ENCODE data around the gene CCR2. TPM values are rescaled to one million over a fixed set of nuclear protein-coding genes. Genes with fewer than 3 reads are reported as not detected.

Gene CCR2
- total and polyA plus RNA-seq, 2 donors from 2014 or later = 0.62 to 8.1 TPM

- no peak for DNase-seq
- H3K4me1 ChIP-seq (ENCODE audit: control insufficient read depth in 2 of 3, insufficient read depth in 2 of 3, low read depth in 1 of 3, low read length in 3 of 3) = no peaks in the 10 kb centered on the region
- no peak overlapping the region for H3K4me3 ChIP-seq (ENCODE audit: low read length in 3 of 3)
- H3K27ac ChIP-seq (ENCODE audit: low read depth in 2 of 2, low read length in 2 of 2) = no peak overlapping the region
- H3K36me3 ChIP-seq (ENCODE audit: control insufficient read depth in 2 of 3, insufficient read depth in 3 of 3, low read length in 3 of 3) = no peaks in the 10 kb centered on the region
- H3K9ac ChIP-seq (ENCODE audit: low read length in 3 of 3) = no peak overlapping the region
- no peaks in the 10 kb centered on the region for H3K27me3 ChIP-seq (ENCODE audit: control insufficient read depth, insufficient read depth, low read length)
- TF ChIP-seq CTCF (IDR thresholded peaks at IDR 0.05; ENCODE audit: borderline replicate concordance, extremely low read depth, insufficient read depth) = no peak
- H3K9me3 ChIP-seq (ENCODE audit: control insufficient read depth in 2 of 3, insufficient read depth in 1 of 3, low read length in 3 of 3) = no peaks in the 10 kb centered on the region
- intact Hi-C loops (cut with DNase I) = loop anchor here (10.0 kb wide), 2 partner anchors 287 to 427 kb away; partner anchors contain the start of gene CXCR6
- FAIRE-seq = no peak
Observed at GRCh38 chr3:46371519-46372340, 17.8 kb downstream of the CCR2 start.

GRCh38 chr3:46372492-46373359 lies 18.8 kb downstream of the CCR2 start:
- intact Hi-C loops (cut with DNase I) = loop anchor here (10.0 kb wide), 2 partner anchors 288 to 428 kb away; partner anchors contain the start of gene CXCR6
- no peaks in the 10 kb centered on the region for H3K36me3 ChIP-seq (ENCODE audit: control insufficient read depth in 2 of 3, insufficient read depth in 3 of 3, low read length in 3 of 3)
- H3K27me3 ChIP-seq (ENCODE audit: control insufficient read depth, insufficient read depth, low read length) = no peaks in the 10 kb centered on the region
- H3K4me1 ChIP-seq (ENCODE audit: control insufficient read depth in 2 of 3, insufficient read depth in 2 of 3, low read depth in 1 of 3, low read length in 3 of 3) = no peaks in the 10 kb centered on the region
- H3K9ac ChIP-seq (ENCODE audit: low read length in 3 of 3) = no peak overlapping the region
- peak; percentile 51 for TF ChIP-seq CTCF (IDR thresholded peaks at IDR 0.05; ENCODE audit: borderline replicate concordance, extremely low read depth, insufficient read depth)
- no peak overlapping the region for H3K4me3 ChIP-seq (ENCODE audit: low read length in 3 of 3)
- H3K9me3 ChIP-seq (ENCODE audit: control insufficient read depth in 2 of 3, insufficient read depth in 1 of 3, low read length in 3 of 3) = no peaks in the 10 kb centered on the region
- peak in 1 of 5 donors; percentile 34 for DNase-seq
- no peak for FAIRE-seq
- H3K27ac ChIP-seq (ENCODE audit: low read depth in 2 of 2, low read length in 2 of 2) = no peak overlapping the region

GRCh38 chr3:46374755-46375154 lies 20.8 kb downstream of the CCR2 start:
- no peaks in the 10 kb centered on the region for H3K27me3 ChIP-seq (ENCODE audit: control insufficient read depth, insufficient read depth, low read length)
- no peaks in the 10 kb centered on the region for H3K36me3 ChIP-seq (ENCODE audit: control insufficient read depth in 2 of 3, insufficient read depth in 3 of 3, low read length in 3 of 3)
- H3K9ac ChIP-seq (ENCODE audit: low read length in 3 of 3) = no peak overlapping the region
- DNase-seq (no peak), FAIRE-seq (no peak)
- intact Hi-C loops (cut with DNase I) = loop anchor here (10.0 kb wide), 2 partner anchors 290 to 430 kb away; partner anchors contain the start of gene CXCR6
- H3K4me1 ChIP-seq (ENCODE audit: control insufficient read depth in 2 of 3, insufficient read depth in 2 of 3, low read depth in 1 of 3, low read length in 3 of 3) = no peaks in the 10 kb centered on the region
- H3K9me3 ChIP-seq (ENCODE audit: control insufficient read depth in 2 of 3, insufficient read depth in 1 of 3, low read length in 3 of 3) = no peaks in the 10 kb centered on the region
- no peak overlapping the region for H3K27ac ChIP-seq (ENCODE audit: low read depth in 2 of 2, low read length in 2 of 2)
- H3K4me3 ChIP-seq (ENCODE audit: low read length in 3 of 3) = no peak overlapping the region
- no peak for TF ChIP-seq CTCF (IDR thresholded peaks at IDR 0.05; ENCODE audit: borderline replicate concordance, extremely low read depth, insufficient read depth)
